ENCODE measurements around the gene HRG.

DNA sequence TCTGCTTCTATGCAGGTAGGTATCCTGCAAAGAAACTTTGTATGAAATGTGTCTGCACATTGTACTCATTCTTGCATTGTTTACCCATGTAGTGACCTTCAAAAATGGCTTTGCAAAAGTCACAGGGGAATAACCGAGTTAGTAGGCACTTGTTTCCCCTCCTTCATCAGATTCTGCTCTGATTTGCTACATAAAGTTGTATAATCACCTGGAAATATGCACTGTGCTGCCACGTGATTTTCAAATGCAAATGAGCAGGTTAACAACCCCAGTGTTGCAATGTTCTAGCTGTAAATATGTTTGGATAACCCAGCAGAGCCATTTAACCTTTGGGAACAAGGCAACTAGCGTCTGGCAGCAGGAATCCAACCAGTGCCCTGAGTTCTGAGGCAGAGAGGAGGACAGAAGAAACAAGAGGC lies 51.2 kb downstream of the HRG start, which contains the start of gene KNG1:
- TF ChIP-seq, protein P1, sequence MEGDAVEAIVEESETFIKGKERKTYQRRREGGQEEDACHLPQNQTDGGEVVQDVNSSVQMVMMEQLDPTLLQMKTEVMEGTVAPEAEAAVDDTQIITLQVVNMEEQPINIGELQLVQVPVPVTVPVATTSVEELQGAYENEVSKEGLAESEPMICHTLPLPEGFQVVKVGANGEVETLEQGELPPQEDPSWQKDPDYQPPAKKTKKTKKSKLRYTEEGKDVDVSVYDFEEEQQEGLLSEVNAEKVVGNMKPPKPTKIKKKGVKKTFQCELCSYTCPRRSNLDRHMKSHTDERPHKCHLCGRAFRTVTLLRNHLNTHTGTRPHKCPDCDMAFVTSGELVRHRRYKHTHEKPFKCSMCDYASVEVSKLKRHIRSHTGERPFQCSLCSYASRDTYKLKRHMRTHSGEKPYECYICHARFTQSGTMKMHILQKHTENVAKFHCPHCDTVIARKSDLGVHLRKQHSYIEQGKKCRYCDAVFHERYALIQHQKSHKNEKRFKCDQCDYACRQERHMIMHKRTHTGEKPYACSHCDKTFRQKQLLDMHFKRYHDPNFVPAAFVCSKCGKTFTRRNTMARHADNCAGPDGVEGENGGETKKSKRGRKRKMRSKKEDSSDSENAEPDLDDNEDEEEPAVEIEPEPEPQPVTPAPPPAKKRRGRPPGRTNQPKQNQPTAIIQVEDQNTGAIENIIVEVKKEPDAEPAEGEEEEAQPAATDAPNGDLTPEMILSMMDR (IDR thresholded peaks at IDR 0.05): no peak
- TF ChIP-seq POLR2A (IDR thresholded peaks at IDR 0.05) (no peak), POLR2AphosphoS5 (IDR thresholded peaks at IDR 0.05) (no peak)

Data from gastroesophageal sphincter (tissue), 3 donors.